T-helper 1 cell treated with Interleukin-12 subunit alpha and Interleukin-12 subunit beta and Interleukin-4 antibody, amounts not matched to agents 30 μg/mL and 1 μg/mL, for 36 hours (primary cell): Measurements from ENCODE around the gene LRP1.

Experiments
- H3K27ac Mint-ChIP-seq: one replicate; pipeline ENCODE4 v1.8.0; 2021; ENCODE audit warnings: mild to moderate bottlenecking, mixed read lengths
- H3K27me3 Mint-ChIP-seq: one replicate; pipeline ENCODE4 v1.8.0; 2021; ENCODE audit warnings: low read depth, mixed read lengths
- H3K36me3 Mint-ChIP-seq: one replicate; pipeline ENCODE4 v1.8.0; 2021; ENCODE audit warnings: low read depth, mixed read lengths
- H3K4me1 Mint-ChIP-seq: one replicate; pipeline ENCODE4 v1.8.0; 2021; ENCODE audit warnings: low read depth, mixed read lengths
- H3K4me3 Mint-ChIP-seq: one replicate; pipeline ENCODE4 v1.8.0; 2021; ENCODE audit warnings: mild to moderate bottlenecking, moderate library complexity, mixed read lengths
- H3K9me3 Mint-ChIP-seq: one replicate; pipeline ENCODE4 v1.8.0; 2021; ENCODE audit warnings: mixed read lengths

Gene LRP1

DNA sequence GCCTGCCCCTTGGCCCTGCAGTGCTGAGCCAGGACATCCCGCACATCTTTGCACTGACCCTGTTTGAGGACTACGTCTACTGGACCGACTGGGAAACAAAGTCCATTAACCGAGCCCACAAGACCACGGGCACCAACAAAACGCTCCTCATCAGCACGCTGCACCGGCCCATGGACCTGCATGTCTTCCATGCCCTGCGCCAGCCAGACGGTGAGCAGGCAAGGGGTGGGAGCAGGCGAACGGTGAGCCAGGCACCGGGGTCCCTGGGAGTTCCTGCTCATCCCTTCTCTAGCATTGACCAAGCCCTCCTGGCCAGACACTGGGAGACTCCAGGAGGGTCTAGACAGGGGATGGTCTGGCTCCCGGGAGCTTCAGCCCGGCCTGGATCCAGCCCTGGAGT, 70.9 kb downstream of the LRP1 start:
- Mint-ChIP-seq H3K27me3 (no peaks in the 10 kb centered on the region), H3K4me3 (no peak overlapping the region), H3K9me3 (no peaks in the 10 kb centered on the region), H3K36me3 (no peaks in the 10 kb centered on the region), H3K27ac (no peak overlapping the region), H3K4me1 (no peaks in the 10 kb centered on the region)

DNA sequence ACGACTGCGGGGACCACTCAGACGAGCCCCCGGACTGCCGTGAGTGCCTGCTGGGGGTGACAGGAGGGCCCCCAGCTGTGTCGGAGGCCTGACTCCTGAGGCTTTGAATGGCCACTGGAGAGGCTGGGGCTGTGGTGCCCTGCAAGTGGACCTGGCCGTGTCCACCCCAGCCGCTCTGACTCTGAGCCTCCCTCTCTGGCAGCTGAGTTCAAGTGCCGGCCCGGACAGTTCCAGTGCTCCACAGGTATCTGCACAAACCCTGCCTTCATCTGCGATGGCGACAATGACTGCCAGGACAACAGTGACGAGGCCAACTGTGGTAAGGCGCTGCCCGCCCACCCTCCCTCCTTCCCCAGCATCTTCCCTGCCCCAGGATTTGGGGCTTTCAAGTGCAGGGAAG, 72.2 kb downstream of the LRP1 start:
- H3K9me3 Mint-ChIP-seq = no peaks in the 10 kb centered on the region
- H3K4me3 Mint-ChIP-seq = no peak overlapping the region
- no peaks in the 10 kb centered on the region for H3K27me3 Mint-ChIP-seq
- H3K27ac Mint-ChIP-seq = no peak overlapping the region
- H3K4me1 Mint-ChIP-seq = no peaks in the 10 kb centered on the region
- no peaks in the 10 kb centered on the region for H3K36me3 Mint-ChIP-seq

DNA sequence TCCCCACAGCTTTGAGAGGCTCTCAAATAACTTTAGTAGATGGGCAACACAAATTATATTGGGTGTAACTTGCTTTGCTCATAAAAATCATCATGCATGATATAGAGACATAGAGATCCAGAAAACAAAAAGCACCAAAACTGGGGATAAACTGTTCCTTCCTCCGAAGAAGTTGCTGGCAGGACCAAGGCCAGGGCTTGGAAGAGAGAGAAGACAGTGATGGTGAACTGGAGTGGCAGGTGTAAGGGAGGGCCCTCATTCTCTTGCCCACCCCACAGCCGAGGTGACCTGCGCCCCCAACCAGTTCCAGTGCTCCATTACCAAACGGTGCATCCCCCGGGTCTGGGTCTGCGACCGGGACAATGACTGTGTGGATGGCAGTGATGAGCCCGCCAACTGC, 72.9 kb downstream of the LRP1 start:
- Mint-ChIP-seq H3K9me3 (no peaks in the 10 kb centered on the region), H3K4me3 (no peak overlapping the region), H3K4me1 (no peaks in the 10 kb centered on the region), H3K27ac (no peak overlapping the region), H3K36me3 (no peaks in the 10 kb centered on the region), H3K27me3 (no peaks in the 10 kb centered on the region)

DNA sequence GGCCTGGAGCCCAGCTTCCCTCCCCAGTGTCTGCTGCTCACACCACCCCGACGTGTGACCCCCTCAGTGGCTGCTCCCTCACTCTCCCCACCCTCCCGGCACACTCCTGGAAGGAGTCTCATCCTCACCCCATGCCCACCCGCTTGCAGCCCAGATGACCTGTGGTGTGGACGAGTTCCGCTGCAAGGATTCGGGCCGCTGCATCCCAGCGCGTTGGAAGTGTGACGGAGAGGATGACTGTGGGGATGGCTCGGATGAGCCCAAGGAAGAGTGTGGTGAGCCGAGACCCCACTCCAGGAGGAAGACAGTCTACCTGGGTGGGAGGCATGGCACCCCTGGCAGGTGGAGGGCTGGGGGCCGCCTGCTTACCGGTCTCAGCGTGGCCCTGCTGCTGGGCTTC, 73.3 kb downstream of the LRP1 start:
- H3K4me3 Mint-ChIP-seq = no peak overlapping the region
- H3K9me3 Mint-ChIP-seq = no peaks in the 10 kb centered on the region
- no peaks in the 10 kb centered on the region for H3K27me3 Mint-ChIP-seq
- no peak overlapping the region for H3K27ac Mint-ChIP-seq
- H3K4me1 Mint-ChIP-seq = no peaks in the 10 kb centered on the region
- no peaks in the 10 kb centered on the region for H3K36me3 Mint-ChIP-seq

DNA sequence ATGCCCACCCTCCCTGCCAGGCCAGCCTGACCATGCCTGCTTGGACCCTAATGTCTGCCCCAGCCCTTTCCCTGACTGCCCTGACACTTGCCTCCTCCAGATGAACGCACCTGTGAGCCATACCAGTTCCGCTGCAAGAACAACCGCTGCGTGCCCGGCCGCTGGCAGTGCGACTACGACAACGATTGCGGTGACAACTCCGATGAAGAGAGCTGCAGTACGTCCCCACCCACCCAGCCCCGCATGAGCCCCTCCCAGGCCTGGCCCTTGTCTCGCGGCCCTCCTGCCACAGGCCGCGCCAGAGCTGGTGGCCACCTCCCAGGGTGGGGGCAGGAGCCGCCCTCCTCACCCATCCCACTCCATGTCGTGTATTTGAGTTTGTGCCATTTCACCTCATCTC, 74.0 kb downstream of the LRP1 start:
- H3K27me3 Mint-ChIP-seq = no peaks in the 10 kb centered on the region
- H3K4me1 Mint-ChIP-seq = no peaks in the 10 kb centered on the region
- no peaks in the 10 kb centered on the region for H3K36me3 Mint-ChIP-seq
- no peak overlapping the region for H3K27ac Mint-ChIP-seq
- no peak overlapping the region for H3K4me3 Mint-ChIP-seq
- H3K9me3 Mint-ChIP-seq = no peaks in the 10 kb centered on the region

DNA sequence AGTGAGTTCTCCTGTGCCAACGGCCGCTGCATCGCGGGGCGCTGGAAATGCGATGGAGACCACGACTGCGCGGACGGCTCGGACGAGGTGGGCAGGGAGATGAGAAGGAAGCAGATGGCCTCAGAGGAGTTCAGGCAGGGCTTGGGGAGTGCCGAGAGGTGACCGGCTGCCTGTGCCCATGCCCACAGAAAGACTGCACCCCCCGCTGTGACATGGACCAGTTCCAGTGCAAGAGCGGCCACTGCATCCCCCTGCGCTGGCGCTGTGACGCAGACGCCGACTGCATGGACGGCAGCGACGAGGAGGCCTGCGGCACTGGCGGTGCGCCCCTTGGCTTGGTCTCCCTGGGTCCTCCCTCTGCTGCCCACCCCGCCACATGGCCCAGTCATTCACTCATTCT, 74.9 kb downstream of the LRP1 start:
- H3K27ac Mint-ChIP-seq = no peak overlapping the region
- no peaks in the 10 kb centered on the region for H3K4me1 Mint-ChIP-seq
- no peak overlapping the region for H3K4me3 Mint-ChIP-seq
- H3K9me3 Mint-ChIP-seq = no peaks in the 10 kb centered on the region
- no peaks in the 10 kb centered on the region for H3K36me3 Mint-ChIP-seq
- H3K27me3 Mint-ChIP-seq = no peaks in the 10 kb centered on the region

DNA sequence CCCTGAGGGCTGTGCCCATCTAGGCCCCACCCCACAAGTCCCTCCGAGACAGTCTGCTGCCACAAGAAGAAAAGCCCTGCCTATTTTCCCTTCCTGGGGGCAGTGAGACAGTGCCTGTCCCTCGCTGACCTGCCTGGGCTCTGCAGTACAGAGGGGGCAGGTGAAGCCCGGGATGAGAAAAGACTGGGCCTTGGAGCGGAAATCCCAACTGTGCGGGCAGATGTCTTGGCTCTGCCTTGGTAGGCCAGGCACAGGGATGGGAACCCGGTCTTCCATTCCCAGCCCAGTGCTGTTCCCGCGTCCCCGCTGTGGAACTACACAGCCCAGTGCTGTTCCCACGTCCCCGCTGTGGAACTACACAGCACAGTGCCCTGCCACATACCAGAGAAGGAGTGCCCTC, 75.5 kb downstream of the LRP1 start:
- Mint-ChIP-seq H3K4me1 (no peaks in the 10 kb centered on the region), H3K36me3 (no peaks in the 10 kb centered on the region), H3K4me3 (no peak overlapping the region), H3K27ac (no peak overlapping the region), H3K9me3 (no peaks in the 10 kb centered on the region), H3K27me3 (no peaks in the 10 kb centered on the region)

DNA sequence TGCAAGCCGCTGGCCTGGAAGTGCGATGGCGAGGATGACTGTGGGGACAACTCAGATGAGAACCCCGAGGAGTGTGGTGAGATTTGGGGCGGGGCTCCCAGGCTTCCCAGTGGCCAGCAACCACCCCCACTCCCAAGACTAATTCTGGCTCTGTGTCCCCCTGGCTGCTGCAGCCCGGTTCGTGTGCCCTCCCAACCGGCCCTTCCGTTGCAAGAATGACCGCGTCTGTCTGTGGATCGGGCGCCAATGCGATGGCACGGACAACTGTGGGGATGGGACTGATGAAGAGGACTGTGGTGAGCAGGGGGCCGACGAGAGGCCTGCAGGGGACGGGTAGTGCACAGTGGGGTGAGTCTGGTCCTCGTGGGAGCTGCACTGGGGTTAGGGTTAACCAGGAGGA, 76.2 kb downstream of the LRP1 start:
- H3K9me3 Mint-ChIP-seq = no peaks in the 10 kb centered on the region
- H3K27me3 Mint-ChIP-seq = no peaks in the 10 kb centered on the region
- H3K27ac Mint-ChIP-seq = no peak overlapping the region
- no peaks in the 10 kb centered on the region for H3K36me3 Mint-ChIP-seq
- H3K4me3 Mint-ChIP-seq = no peak overlapping the region
- no peaks in the 10 kb centered on the region for H3K4me1 Mint-ChIP-seq

DNA sequence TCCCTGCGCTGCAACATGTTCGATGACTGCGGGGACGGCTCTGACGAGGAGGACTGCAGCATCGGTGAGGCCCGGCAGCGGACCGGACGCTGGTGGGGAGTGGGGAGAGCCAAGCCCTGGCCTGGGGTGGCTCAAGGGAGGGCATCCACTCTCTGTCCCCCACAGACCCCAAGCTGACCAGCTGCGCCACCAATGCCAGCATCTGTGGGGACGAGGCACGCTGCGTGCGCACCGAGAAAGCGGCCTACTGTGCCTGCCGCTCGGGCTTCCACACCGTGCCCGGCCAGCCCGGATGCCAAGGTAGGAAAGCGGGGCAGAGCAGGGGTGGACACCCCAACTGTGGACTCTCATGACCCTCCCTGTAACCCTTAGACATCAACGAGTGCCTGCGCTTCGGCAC, 76.9 kb downstream of the LRP1 start:
- H3K36me3 Mint-ChIP-seq = no peaks in the 10 kb centered on the region

DNA sequence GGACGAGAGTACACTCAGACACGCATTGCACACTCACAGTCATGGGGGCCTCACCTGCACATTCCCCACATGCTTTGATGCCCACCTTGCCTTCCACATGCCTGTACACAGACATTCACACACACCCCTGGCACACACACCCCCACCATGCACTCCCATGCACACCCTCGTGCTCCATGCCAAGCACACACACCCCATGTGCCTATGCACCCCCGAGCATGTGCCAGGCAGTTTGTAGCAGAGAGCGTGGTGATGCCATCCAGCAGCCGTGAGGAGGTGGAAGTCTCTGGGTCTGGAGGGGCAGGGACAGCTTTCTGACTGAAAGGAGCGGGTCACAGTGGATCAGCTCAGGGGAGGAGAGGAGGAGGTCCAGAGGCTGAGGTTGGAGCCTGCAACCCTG, 77.6 kb downstream of the LRP1 start:
- Mint-ChIP-seq H3K4me3 (no peak overlapping the region), H3K36me3 (no peaks in the 10 kb centered on the region), H3K27ac (no peak overlapping the region), H3K9me3 (no peaks in the 10 kb centered on the region), H3K27me3 (no peaks in the 10 kb centered on the region), H3K4me1 (no peaks in the 10 kb centered on the region)

More for the DNA sequence above, 76.9 kb downstream of the LRP1 start:
- Mint-ChIP-seq H3K27ac (no peak overlapping the region), H3K9me3 (no peaks in the 10 kb centered on the region), H3K27me3 (no peaks in the 10 kb centered on the region), H3K4me1 (no peaks in the 10 kb centered on the region), H3K4me3 (no peak overlapping the region)

DNA sequence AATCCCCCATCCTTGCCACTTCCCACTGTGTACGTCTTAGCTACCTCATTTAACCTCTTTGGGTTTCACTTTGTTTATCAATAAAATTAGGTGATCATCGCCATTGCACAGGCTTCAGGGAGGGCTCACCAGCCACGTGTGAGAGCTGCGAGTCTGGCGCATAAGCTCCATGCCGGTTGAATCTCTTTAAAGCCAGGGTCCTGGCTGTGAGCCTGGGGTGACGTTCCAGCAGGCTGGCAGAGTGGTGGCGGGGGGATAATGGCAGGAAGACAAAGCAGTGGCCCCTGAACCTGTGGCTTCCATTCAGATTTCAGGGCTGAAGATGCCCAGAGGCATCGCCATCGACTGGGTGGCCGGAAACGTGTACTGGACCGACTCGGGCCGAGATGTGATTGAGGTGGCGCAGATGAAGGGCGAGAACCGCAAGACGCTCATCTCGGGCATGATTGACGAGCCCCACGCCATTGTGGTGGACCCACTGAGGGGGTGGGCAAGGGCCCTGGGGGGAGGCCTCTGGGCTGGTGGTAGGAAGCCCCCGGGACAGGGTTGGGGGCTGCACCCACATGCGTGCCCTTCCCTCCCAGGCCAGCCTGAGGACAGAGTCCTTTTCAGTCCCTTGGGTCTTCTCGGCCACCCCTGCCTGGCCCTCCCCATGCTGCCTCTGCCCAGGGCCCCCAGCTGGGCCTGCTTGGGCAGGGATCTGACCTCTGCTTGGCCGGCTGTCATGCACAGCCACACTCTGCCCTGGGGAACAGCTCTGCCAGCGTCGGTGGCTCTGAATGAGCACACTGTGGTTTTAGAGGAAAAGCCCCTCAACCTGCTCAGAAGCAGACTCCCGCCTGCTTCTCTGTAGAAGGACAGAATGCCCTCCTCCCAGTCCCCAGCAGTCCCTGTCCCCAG, 79.7 kb downstream of the LRP1 start:
- Mint-ChIP-seq H3K4me3 (no peak overlapping the region), H3K9me3 (no peaks in the 10 kb centered on the region), H3K27ac (no peak overlapping the region), H3K36me3 (no peaks in the 10 kb centered on the region), H3K4me1 (no peaks in the 10 kb centered on the region), H3K27me3 (no peaks in the 10 kb centered on the region)

DNA sequence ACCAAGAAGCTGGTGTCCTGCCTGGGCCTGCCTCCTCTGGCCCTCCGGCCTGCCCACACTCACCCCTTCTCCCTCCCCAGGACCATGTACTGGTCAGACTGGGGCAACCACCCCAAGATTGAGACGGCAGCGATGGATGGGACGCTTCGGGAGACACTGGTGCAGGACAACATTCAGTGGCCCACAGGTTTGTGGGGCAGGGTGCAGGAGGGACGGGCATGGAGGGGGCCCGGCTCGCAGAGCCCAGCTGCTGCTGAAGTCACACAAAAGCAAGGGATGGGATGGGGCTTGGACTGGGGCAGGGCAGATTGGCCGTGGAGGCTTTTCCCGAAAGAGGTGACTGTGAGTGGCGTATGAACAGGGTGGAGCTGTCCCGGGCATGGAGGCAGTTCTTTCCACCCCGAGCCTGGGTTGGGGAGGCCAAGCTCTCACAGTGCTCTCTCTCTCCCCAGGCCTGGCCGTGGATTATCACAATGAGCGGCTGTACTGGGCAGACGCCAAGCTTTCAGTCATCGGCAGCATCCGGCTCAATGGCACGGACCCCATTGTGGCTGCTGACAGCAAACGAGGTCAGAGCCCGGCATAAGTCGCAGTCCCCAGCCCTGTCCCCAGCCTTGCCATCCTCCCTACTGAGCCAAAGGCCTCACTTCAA, 80.5 kb downstream of the LRP1 start:
- H3K4me1 Mint-ChIP-seq = peaks cover 6% of the 10 kb centered on the region
- H3K4me3 Mint-ChIP-seq = no peak overlapping the region
- no peak overlapping the region for H3K27ac Mint-ChIP-seq
- no peaks in the 10 kb centered on the region for H3K9me3 Mint-ChIP-seq
- no peaks in the 10 kb centered on the region for H3K36me3 Mint-ChIP-seq
- peaks cover 6% of the 10 kb centered on the region for H3K27me3 Mint-ChIP-seq

DNA sequence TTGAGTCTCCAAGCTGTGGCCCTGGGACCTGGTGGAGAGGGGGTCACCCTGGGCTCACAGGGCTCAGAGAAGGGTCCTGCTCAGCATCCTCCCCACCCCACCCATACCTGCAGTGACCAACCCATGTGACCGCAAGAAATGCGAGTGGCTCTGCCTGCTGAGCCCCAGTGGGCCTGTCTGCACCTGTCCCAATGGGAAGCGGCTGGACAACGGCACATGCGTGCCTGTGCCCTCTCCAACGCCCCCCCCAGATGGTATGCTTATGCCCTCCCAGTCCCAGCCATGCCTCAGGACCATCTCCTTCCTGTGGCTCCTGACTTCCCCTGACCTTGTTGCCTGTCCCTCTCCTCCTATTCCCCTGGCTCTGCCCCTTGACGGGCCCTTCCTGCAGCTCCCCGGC, 81.6 kb downstream of the LRP1 start:
- Mint-ChIP-seq H3K9me3 (no peaks in the 10 kb centered on the region), H3K27ac (no peak overlapping the region), H3K27me3 (peaks cover 18% of the 10 kb centered on the region), H3K36me3 (no peaks in the 10 kb centered on the region), H3K4me1 (peaks cover 15% of the 10 kb centered on the region), H3K4me3 (no peak overlapping the region)

DNA sequence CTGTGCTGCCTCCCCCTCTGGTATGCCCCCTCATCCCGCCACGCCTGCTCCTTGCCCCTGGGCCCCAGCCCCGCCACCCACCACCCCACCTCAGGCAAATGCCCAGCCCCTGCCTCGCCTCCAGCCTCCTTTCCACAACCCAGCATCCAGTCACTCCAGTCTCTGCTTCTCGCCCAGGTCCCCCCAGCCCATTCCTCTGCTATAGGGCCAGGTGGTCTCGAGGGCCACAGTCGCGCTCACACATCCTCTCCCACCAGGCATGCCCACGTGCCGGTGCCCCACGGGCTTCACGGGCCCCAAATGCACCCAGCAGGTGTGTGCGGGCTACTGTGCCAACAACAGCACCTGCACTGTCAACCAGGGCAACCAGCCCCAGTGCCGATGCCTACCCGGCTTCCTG, 82.2 kb downstream of the LRP1 start:
- no peaks in the 10 kb centered on the region for H3K9me3 Mint-ChIP-seq
- peaks cover 18% of the 10 kb centered on the region for H3K4me1 Mint-ChIP-seq
- H3K36me3 Mint-ChIP-seq = no peaks in the 10 kb centered on the region
- H3K4me3 Mint-ChIP-seq = no peak overlapping the region
- H3K27me3 Mint-ChIP-seq = peaks cover 23% of the 10 kb centered on the region
- H3K27ac Mint-ChIP-seq = no peak overlapping the region

DNA sequence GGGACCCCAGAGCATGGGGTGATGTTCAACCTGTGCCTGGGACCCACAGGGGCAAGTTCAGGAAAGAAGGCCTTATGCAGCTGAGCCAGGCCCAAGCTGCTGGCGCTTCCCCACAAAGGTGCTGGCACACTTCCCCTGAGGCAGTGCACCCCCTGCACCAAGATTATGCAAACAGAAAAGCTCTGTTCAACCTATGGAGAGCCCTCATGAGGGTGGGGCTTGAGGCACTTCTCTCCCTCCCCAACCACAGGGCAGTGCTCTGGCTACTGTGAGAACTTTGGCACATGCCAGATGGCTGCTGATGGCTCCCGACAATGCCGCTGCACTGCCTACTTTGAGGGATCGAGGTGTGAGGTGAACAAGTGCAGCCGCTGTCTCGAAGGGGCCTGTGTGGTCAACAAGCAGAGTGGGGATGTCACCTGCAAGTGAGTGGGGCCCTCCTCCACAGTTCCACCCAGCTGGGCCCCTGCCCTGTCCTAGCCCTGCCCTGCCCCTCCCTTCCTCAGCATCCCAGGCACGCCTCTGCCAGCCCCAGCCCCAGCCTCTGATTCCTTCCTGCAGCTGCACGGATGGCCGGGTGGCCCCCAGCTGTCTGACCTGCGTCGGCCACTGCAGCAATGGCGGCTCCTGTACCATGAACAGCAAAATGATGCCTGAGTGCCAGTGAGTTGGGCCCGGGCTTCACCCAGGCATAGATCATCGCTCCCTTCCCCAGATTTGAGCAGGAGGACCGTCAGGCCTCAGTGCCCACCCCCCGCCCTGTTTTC, 82.8 kb downstream of the LRP1 start:
- Mint-ChIP-seq H3K27ac (no peak overlapping the region), H3K4me1 (peaks cover 23% of the 10 kb centered on the region), H3K27me3 (peaks cover 30% of the 10 kb centered on the region), H3K4me3 (no peak overlapping the region), H3K9me3 (no peaks in the 10 kb centered on the region), H3K36me3 (no peaks in the 10 kb centered on the region)
